ENCODE data around the gene KRTAP9-7.

KRTAP9-7 gene

GRCh38 chr17:41304091-41304490 is 28.6 kb downstream of the KRTAP9-7 start:
- no peak overlapping the region for H3K4me3 ChIP-seq
- TF ChIP-seq CTCF (IDR thresholded peaks at IDR 0.05), result no peak
- H3K4me1 ChIP-seq, result peaks cover 0 to 12% (median 0%) of the 10 kb centered on the region in 4 donors
- no peaks in the 10 kb centered on the region for H3K9me3 ChIP-seq
- DNase-seq, result no peak
- no peaks in the 10 kb centered on the region for H3K36me3 ChIP-seq
- intact Hi-C loops (cut with DNase I; ENCODE audit: low total_unique reads), result no loop called here
- H3K27me3 ChIP-seq, result peaks cover 0 to 14% of the 10 kb centered on the region in 2 donors
- no peak overlapping the region for H3K27ac ChIP-seq

- Histone ChIP-seq H3K27me3 (peaks cover 0 to 16% of the 10 kb centered on the region in 2 donors), H3K36me3 (no peaks in the 10 kb centered on the region), H3K4me1 (peaks cover 0 to 9% (median 0%) of the 10 kb centered on the region in 4 donors), H3K4me3 (no peak overlapping the region), H3K9me3 (no peaks in the 10 kb centered on the region), H3K27ac (no peak overlapping the region)
- intact Hi-C loops (cut with DNase I; ENCODE audit: low total_unique reads), result no loop called here
- no peak for DNase-seq
- no peak for TF ChIP-seq CTCF (IDR thresholded peaks at IDR 0.05)
These were observed 32.1 kb downstream of the KRTAP9-7 start for GRCh38 chr17:41307647-41308046.

GRCh38 chr17:41308251-41308917 is 32.9 kb downstream of the KRTAP9-7 start:
- TF ChIP-seq CTCF (IDR thresholded peaks at IDR 0.05), result no peak
- H3K4me1 ChIP-seq, result peaks cover 0 to 8% (median 0%) of the 10 kb centered on the region in 4 donors
- H3K27me3 ChIP-seq, result peaks cover 0 to 16% of the 10 kb centered on the region in 2 donors
- intact Hi-C loops (cut with DNase I; ENCODE audit: low total_unique reads), result no loop called here
- H3K4me3 ChIP-seq, result no peak overlapping the region
- H3K9me3 ChIP-seq, result no peaks in the 10 kb centered on the region
- H3K27ac ChIP-seq, result no peak overlapping the region
- DNase-seq, result no peak
- H3K36me3 ChIP-seq, result no peaks in the 10 kb centered on the region

GRCh38 chr17:41308918-41309359 is 33.4 kb downstream of the KRTAP9-7 start, which contains the start of gene KRTAP16-1:
TSS of gene KRTAP16-1 (minus strand) at chr17:41309309. CDS start at chr17:41309253, 56 bp downstream.
- intact Hi-C loops (cut with DNase I; ENCODE audit: low total_unique reads), result no loop called here
- no peak for DNase-seq
- Histone ChIP-seq H3K9me3 (no peaks in the 10 kb centered on the region), H3K27ac (no peak within 1 kb of the TSS), H3K36me3 (no peaks in the 10 kb centered on the region), H3K27me3 (peaks cover 0 to 16% of the 10 kb centered on the region in 2 donors), H3K4me3 (no peak within 1 kb of the TSS), H3K4me1 (peaks cover 0 to 8% (median 0%) of the 10 kb centered on the region in 4 donors)
- no peak for TF ChIP-seq CTCF (IDR thresholded peaks at IDR 0.05)

- no peak for DNase-seq
- intact Hi-C loops (cut with DNase I; ENCODE audit: low total_unique reads), result no loop called here
- H3K4me1 ChIP-seq, result peaks cover 0 to 8% (median 0%) of the 10 kb centered on the region in 4 donors
- no peak overlapping the region for H3K27ac ChIP-seq
- no peaks in the 10 kb centered on the region for H3K9me3 ChIP-seq
- no peaks in the 10 kb centered on the region for H3K36me3 ChIP-seq
- TF ChIP-seq CTCF (IDR thresholded peaks at IDR 0.05), result no peak
- no peak overlapping the region for H3K4me3 ChIP-seq
- peaks cover 0 to 29% of the 10 kb centered on the region in 2 donors for H3K27me3 ChIP-seq
These were observed 35.6 kb downstream of the KRTAP9-7 start for GRCh38 chr17:41311111-41311510.

Measured in tibial artery (tissue), 4 donors.